Measurements from ENCODE around the gene TDRD5. TPM values are rescaled to one million over a fixed set of nuclear protein-coding genes. Genes with fewer than 3 reads are reported as not detected.
A peak's percentile ranks its signal among the peaks of the same experiment; 100 is the strongest.

Gene TDRD5
- total RNA-seq (2021; ENCODE audit: unreplicated experiment), result 0.25 TPM
- 0.08 and 0.10 TPM in 2 replicates for polyA plus RNA-seq (2012)
- percentile 33 among the genes with signal in this experiment for Bru-seq, nascent RNA
- percentile 33 among the genes with signal in this experiment for BruChase-seq, experiment 1, labeled RNA remaining after a 6-hour chase
- percentile 30 among the genes with signal in this experiment for BruChase-seq, experiment 2, labeled RNA remaining after a 2-hour chase
- long read RNA-seq, result 0 reads

GRCh38 chr1:179591592-179592580 is at the start of gene TDRD5:
TSS of gene TDRD5 (plus strand) at chr1:179591832. CDS start at chr1:179592616, 784 bp downstream.
- H3K4me2 ChIP-seq (ENCODE audit: low read length), result no peak within 1 kb of the TSS
- H3K9me3 ChIP-seq (ENCODE audit: control insufficient read depth in 1 of 2, insufficient read depth in 1 of 2, low read depth in 1 of 2, low read length in 2 of 2), result no peaks in the 10 kb centered on the region
- ChIA-PET CTCF (no interaction called here), POLR2A (no interaction called here), RAD21 (ENCODE audit: low non-redundant PET in 1 of 2, low total read pairs in 2 of 2, uncharacterized antibody in 2 of 2, unreplicated experiment in 2 of 2) (no interaction called here)
- H4K20me1 ChIP-seq (ENCODE audit: insufficient read depth), result no peaks in the 10 kb centered on the region
- no peak within 1 kb of the TSS for H3K27ac ChIP-seq (ENCODE audit: low read depth, low read length)
- TF ChIP-seq CEBPB (IDR thresholded peaks at IDR 0.05; ENCODE audit: low read depth) (no peak), CTCF (IDR thresholded peaks at IDR 0.05 in 2 of 3, conservative IDR thresholded peaks at IDR 0.05 in 1 of 3; ENCODE audit: borderline replicate concordance in 1 of 3, insufficient read depth in 1 of 3, low read depth in 2 of 3, low read length in 2 of 3) (peak in 2 of 3 experiments; percentile 15 to 28; a peak in 1 of 6 replicates)
- DNase-seq (ENCODE audit: low read depth, low spot score) (no peak), ATAC-seq (no peak)
- H3K4me1 ChIP-seq (ENCODE audit: control insufficient read depth in 1 of 2, insufficient read depth in 2 of 2, low read length in 2 of 2), result no peaks in the 10 kb centered on the region
- no peaks in the 10 kb centered on the region for H3K36me3 ChIP-seq (ENCODE audit: control insufficient read depth in 1 of 2, insufficient read depth in 2 of 2, low read length in 2 of 2)
- H3K4me3 ChIP-seq (replicated peaks in 1 of 2; ENCODE audit: low read depth in 1 of 2, low read length in 2 of 2), result no peak within 1 kb of the TSS
- H3K9ac ChIP-seq (ENCODE audit: low read length), result no peak within 1 kb of the TSS
- no peaks in the 10 kb centered on the region for H3K79me2 ChIP-seq (ENCODE audit: insufficient read depth, low read length)
- peaks cover 3% of the 10 kb centered on the region; the same call in 1 of the 2 replicates for H3K9me2 ChIP-seq (ENCODE audit: insufficient read depth)
- no peak within 1 kb of the TSS for H2AFZ ChIP-seq (ENCODE audit: low read depth, low read length, poor library complexity, severe bottlenecking)
- H3K27me3 ChIP-seq (ENCODE audit: insufficient read depth, low read length), result no peaks in the 10 kb centered on the region
- BruUV-seq (replicated peaks), result no TSS peak
- intact Hi-C loops (cut with micrococcal nuclease), result loop anchor here (10.0 kb wide), 1 partner anchor 1057 kb away; no protein-coding TSS in a partner anchor

- BruUV-seq (replicated peaks), result no TSS peak
- ChIA-PET RAD21 (ENCODE audit: low non-redundant PET in 1 of 2, low total read pairs in 2 of 2, uncharacterized antibody in 2 of 2, unreplicated experiment in 2 of 2) (no interaction called here), POLR2A (no interaction called here), CTCF (no interaction called here)
- Histone ChIP-seq H3K9me3 (ENCODE audit: control insufficient read depth in 1 of 2, insufficient read depth in 1 of 2, low read depth in 1 of 2, low read length in 2 of 2) (no peaks in the 10 kb centered on the region), H3K27ac (ENCODE audit: low read depth, low read length) (no peak overlapping the region), H3K79me2 (ENCODE audit: insufficient read depth, low read length) (no peaks in the 10 kb centered on the region), H3K4me2 (ENCODE audit: low read length) (no peak overlapping the region), H4K20me1 (ENCODE audit: insufficient read depth) (no peaks in the 10 kb centered on the region), H3K36me3 (ENCODE audit: control insufficient read depth in 1 of 2, insufficient read depth in 2 of 2, low read length in 2 of 2) (no peaks in the 10 kb centered on the region), H3K4me1 (ENCODE audit: control insufficient read depth in 1 of 2, insufficient read depth in 2 of 2, low read length in 2 of 2) (no peaks in the 10 kb centered on the region), H3K9me2 (ENCODE audit: insufficient read depth) (no peaks in the 10 kb centered on the region), H3K9ac (ENCODE audit: low read length) (no peak overlapping the region), H3K27me3 (ENCODE audit: insufficient read depth, low read length) (no peaks in the 10 kb centered on the region), H3K4me3 (replicated peaks in 1 of 2; ENCODE audit: low read depth in 1 of 2, low read length in 2 of 2) (no peak overlapping the region), H2AFZ (ENCODE audit: low read depth, low read length, poor library complexity, severe bottlenecking) (no peak overlapping the region)
- intact Hi-C loops (cut with micrococcal nuclease), result no loop called here
- DNase-seq (ENCODE audit: low read depth, low spot score) (no peak), ATAC-seq (no peak)
- TF ChIP-seq CEBPB (IDR thresholded peaks at IDR 0.05; ENCODE audit: low read depth) (no peak), REST (IDR thresholded peaks at IDR 0.05; ENCODE audit: low read depth) (no peak), POLR2AphosphoS5 (IDR thresholded peaks at IDR 0.05; ENCODE audit: low read depth, low read length) (no peak), YY1 (IDR thresholded peaks at IDR 0.05; ENCODE audit: extremely low read depth, insufficient replicate concordance, low read depth, low read length) (no peak), POLR2A (IDR thresholded peaks at IDR 0.05; ENCODE audit: borderline replicate concordance, extremely low read depth, insufficient read depth, insufficient read length) (no peak)
Measured at GRCh38 chr1:179545321-179545720, 46.3 kb upstream of the TDRD5 start.

Data from HCT116 (cell line).